Measurements from ENCODE around the gene IP6K3. TPM values are rescaled to one million over a fixed set of nuclear protein-coding genes. Genes with fewer than 3 reads are reported as not detected.

The IP6K3 gene
- total RNA-seq, 1 experiment from 2014 or later = 6.8 TPM

GRCh38 chr6:33777398-33778388 is 31.0 kb upstream of the IP6K3 start:
- DNase-seq (ENCODE audit: low spot score) = no peak

- DNase-seq (ENCODE audit: low spot score) = no peak
Measured at GRCh38 chr6:33776764-33777163, 30.1 kb upstream of the IP6K3 start.

GRCh38 chr6:33776186-33776585 is 29.5 kb upstream of the IP6K3 start:
- DNase-seq (ENCODE audit: low spot score) = no peak

GRCh38 chr6:33774774-33775173 is 28.1 kb upstream of the IP6K3 start:
- no peak for DNase-seq (ENCODE audit: low spot score)

- no peak for DNase-seq (ENCODE audit: low spot score)
Measured at GRCh38 chr6:33772902-33773472, 26.3 kb upstream of the IP6K3 start.

- peak; percentile 67 for DNase-seq (ENCODE audit: low spot score)
Measured at GRCh38 chr6:33772082-33772830, 25.6 kb upstream of the IP6K3 start.

- DNase-seq (ENCODE audit: low spot score) = peak; percentile 95
Measured at GRCh38 chr6:33771146-33772081, 24.7 kb upstream of the IP6K3 start.

GRCh38 chr6:33770833-33771145 is 24.1 kb upstream of the IP6K3 start:
- no peak for DNase-seq (ENCODE audit: low spot score)

GRCh38 chr6:33770124-33770832 is 23.6 kb upstream of the IP6K3 start:
- no peak for DNase-seq (ENCODE audit: low spot score)

GRCh38 chr6:33769248-33769821 is 22.6 kb upstream of the IP6K3 start:
- DNase-seq (ENCODE audit: low spot score) = no peak

GRCh38 chr6:33768644-33769120 is 22.0 kb upstream of the IP6K3 start:
- peak; percentile 72 for DNase-seq (ENCODE audit: low spot score)

GRCh38 chr6:33766921-33767907 is 20.5 kb upstream of the IP6K3 start:
- DNase-seq (ENCODE audit: low spot score) = no peak

- no peak for DNase-seq (ENCODE audit: low spot score)
Measured at GRCh38 chr6:33765368-33765767, 18.7 kb upstream of the IP6K3 start.

- DNase-seq (ENCODE audit: low spot score) = no peak
Measured at GRCh38 chr6:33764036-33764435, 17.3 kb upstream of the IP6K3 start.

- DNase-seq (ENCODE audit: low spot score) = no peak
Measured at GRCh38 chr6:33763483-33763882, 16.8 kb upstream of the IP6K3 start.

GRCh38 chr6:33762713-33763112 is 16.0 kb upstream of the IP6K3 start:
- DNase-seq (ENCODE audit: low spot score) = no peak

GRCh38 chr6:33761922-33762629 is 15.4 kb upstream of the IP6K3 start:
- DNase-seq (ENCODE audit: low spot score) = peak; percentile 33

- no peak for DNase-seq (ENCODE audit: low spot score)
Measured at GRCh38 chr6:33761581-33761921, 14.8 kb upstream of the IP6K3 start.
